Transverse colon (tissue), 4 donors: ENCODE results near the gene ABO.

ENCODE experiments used
- CTCF ChIP-seq, 5 experiments: fragments of 200-600 bp in 3 of 5; fragments of 450-650 bp in 2 of 5; sonication (generic) in 3 of 5; IDR thresholded peaks; 1 replicate in 2 of 5; 2 replicates in 3 of 5; pipeline ENCODE4 v1.5.1; 2016 to 2017; ENCODE audit warnings: antibody characterized with exemption in 5 of 5, inconsistent platforms in 3 of 5, mild to moderate bottlenecking in 2 of 5, moderate library complexity in 1 of 5
- POLR2A ChIP-seq: fragments of 450-650 bp; IDR thresholded peaks from one replicate; pipeline ENCODE4 v1.6.1; 2016; ENCODE audit warnings: antibody characterized with exemption, mild to moderate bottlenecking, moderate library complexity
- POLR2AphosphoS5 ChIP-seq, 3 donors: sonication (generic); formaldehyde crosslinking; IDR thresholded peaks; one replicate each; pipeline ENCODE4 v1.6.1; 2016; ENCODE audit warnings: antibody characterized with exemption in 3 of 3

GRCh38 chr9:133251773-133252172 lies 23.2 kb downstream of the ABO start:
- TF ChIP-seq CTCF (IDR thresholded peaks at IDR 0.05) (no peak), POLR2A (no peak), POLR2AphosphoS5 (IDR thresholded peaks at IDR 0.05) (no peak)
